Neural progenitor cell (in vitro differentiated cells): ENCODE measurements around the gene PPP1CB. TPM values are rescaled to one million over a fixed set of nuclear protein-coding genes. Genes with fewer than 3 reads are reported as not detected.

Experiments used
- DNase-seq: peaks from one replicate; pipeline ENCODE4 v3.0.0-alpha.2; 2016; ENCODE audit warnings: low spot score
- H2AFZ ChIP-seq: fragments of 200-600 bp; sonication (generic); replicated peaks from 2 replicates; pipeline ENCODE4 v1.6.1; 2016; ENCODE audit warnings: antibody characterized with exemption
- H3F3A ChIP-seq: fragments of 200-600 bp; sonication (generic); 2 replicates; pipeline ENCODE4 v1.6.1; 2016; ENCODE audit warnings: antibody characterized with exemption, low read depth
- H3K27ac ChIP-seq: fragments of 200-600 bp; sonication (generic); 2 replicates; pipeline ENCODE4 v1.5.1; 2016; ENCODE audit warnings: mild to moderate bottlenecking
- H3K27me3 ChIP-seq: fragments of 200-600 bp; sonication (generic); 2 replicates; pipeline ENCODE4 v1.6.1; 2016; ENCODE audit warnings: mild to moderate bottlenecking, moderate library complexity
- H3K36me3 ChIP-seq: fragments of 200-600 bp; sonication (generic); 2 replicates; pipeline ENCODE4 v1.5.1; 2016
- H3K4me1 ChIP-seq: fragments of 200-600 bp; sonication (generic); 2 replicates; pipeline ENCODE4 v1.6.1; 2016; ENCODE audit warnings: mixed run types
- H3K4me2 ChIP-seq: fragments of 200-600 bp; sonication (generic); 2 replicates; pipeline ENCODE4 v1.6.1; 2016
- H3K4me3 ChIP-seq: fragments of 200-600 bp; sonication (generic); 2 replicates; pipeline ENCODE4 v1.5.1; 2016
- H3K79me2 ChIP-seq: fragments of 200-600 bp; sonication (generic); 2 replicates; pipeline ENCODE4 v1.6.1; 2016; ENCODE audit warnings: low read depth
- H3K9ac ChIP-seq: fragments of 200-600 bp; sonication (generic); 2 replicates; pipeline ENCODE4 v1.6.1; 2016
- H3K9me3 ChIP-seq: fragments of 200-600 bp; sonication (generic); 2 replicates; pipeline ENCODE4 v1.5.1; 2016; ENCODE audit warnings: low read depth
- H4K20me1 ChIP-seq: fragments of 200-600 bp; sonication (generic); 2 replicates; pipeline ENCODE4 v1.6.1; 2016; ENCODE audit warnings: low read depth
- H3K27ac Mint-ChIP-seq: 3 replicates; pipeline ENCODE4 v1.8.0; 2021; ENCODE audit warnings: mixed read lengths
- H3K27me3 Mint-ChIP-seq: 2 replicates; pipeline ENCODE4 v1.8.0; 2022; ENCODE audit warnings: low read depth, mild to moderate bottlenecking, inconsistent platforms, moderate library complexity, mixed read lengths; ENCODE audit not compliant: insufficient read depth
- H3K36me3 Mint-ChIP-seq: 3 replicates; pipeline ENCODE4 v1.8.0; 2021; ENCODE audit warnings: mixed read lengths
- H3K4me1 Mint-ChIP-seq: 3 replicates; pipeline ENCODE4 v1.8.0; 2021; ENCODE audit warnings: mixed read lengths
- H3K4me3 Mint-ChIP-seq: 3 replicates; pipeline ENCODE4 v1.8.0; 2021; ENCODE audit warnings: mild to moderate bottlenecking, moderate library complexity, mixed read lengths
- H3K9me3 Mint-ChIP-seq: 3 replicates; pipeline ENCODE4 v1.8.0; 2020; ENCODE audit warnings: mixed read lengths
- CTCF ChIP-seq: fragments of 200-600 bp; sonication (generic); IDR thresholded peaks from 2 replicates; pipeline ENCODE4 v1.5.1; 2017; ENCODE audit warnings: antibody characterized with exemption, mild to moderate bottlenecking
- EZH2 ChIP-seq: fragments of 200-600 bp; sonication (generic); IDR thresholded peaks from 2 replicates; pipeline ENCODE4 v1.6.1; 2017; ENCODE audit warnings: antibody characterized with exemption, mild to moderate bottlenecking, moderate library complexity
- EZH2phosphoT487 ChIP-seq: fragments of 200-600 bp; sonication (generic); IDR thresholded peaks from 2 replicates; pipeline ENCODE4 v1.6.1; 2017; ENCODE audit warnings: antibody characterized with exemption
- total RNA-seq: library from RNA; depleted of rRNA; stranded (reverse); fragments of >200 nt; gene quantifications from 2 replicates; pipeline ENCODE4 v1.2.3, GENCODE V29; 2015; ENCODE audit warnings: low replicate concordance

Gene PPP1CB
- total RNA-seq, 1 donor from 2014 or later, result 244 TPM

- no peaks in the 10 kb centered on the region for H3F3A ChIP-seq
- Mint-ChIP-seq H3K9me3 (peaks cover 14% of the 10 kb centered on the region), H3K36me3 (no peaks in the 10 kb centered on the region), H3K4me3 (no peak overlapping the region), H3K27ac (no peak overlapping the region), H3K27me3 (peaks cover 6% of the 10 kb centered on the region), H3K4me1 (peaks cover 3% of the 10 kb centered on the region)
- no peak for DNase-seq
- no peaks in the 10 kb centered on the region for H3K9me3 ChIP-seq
- no peak overlapping the region for H3K27ac ChIP-seq
- no peaks in the 10 kb centered on the region for H3K79me2 ChIP-seq
- no peak overlapping the region for H3K9ac ChIP-seq
- no peak overlapping the region for H3K4me3 ChIP-seq
- H3K4me2 ChIP-seq, result no peak overlapping the region
- H3K27me3 ChIP-seq, result no peaks in the 10 kb centered on the region
- no peak overlapping the region for H2AFZ ChIP-seq
- H3K36me3 ChIP-seq, result no peaks in the 10 kb centered on the region
- no peaks in the 10 kb centered on the region for H4K20me1 ChIP-seq
- no peaks in the 10 kb centered on the region for H3K4me1 ChIP-seq
- TF ChIP-seq EZH2 (no peak), EZH2phosphoT487 (no peak), CTCF (no peak)
Observed at GRCh38 chr2:28709101-28709500, 42.5 kb upstream of the PPP1CB start.

GRCh38 chr2:28710545-28710944 lies 41.1 kb upstream of the PPP1CB start:
- no peaks in the 10 kb centered on the region for H3K4me1 ChIP-seq
- H3K4me3 Mint-ChIP-seq, result no peak overlapping the region

GRCh38 chr2:28713577-28714298 lies 37.9 kb upstream of the PPP1CB start:
- Histone ChIP-seq H3K27me3 (no peaks in the 10 kb centered on the region), H3K4me3 (no peak overlapping the region), H2AFZ (no peak overlapping the region), H3K36me3 (no peaks in the 10 kb centered on the region), H3K79me2 (no peaks in the 10 kb centered on the region), H3F3A (no peaks in the 10 kb centered on the region), H3K4me1 (peaks cover 5% of the 10 kb centered on the region), H3K9me3 (no peaks in the 10 kb centered on the region), H3K9ac (no peak overlapping the region), H4K20me1 (no peaks in the 10 kb centered on the region), H3K27ac (no peak overlapping the region), H3K4me2 (no peak overlapping the region)
- no peaks in the 10 kb centered on the region for H3K9me3 Mint-ChIP-seq
- H3K4me3 Mint-ChIP-seq, result no peak overlapping the region
- no peaks in the 10 kb centered on the region for H3K36me3 Mint-ChIP-seq
- TF ChIP-seq EZH2phosphoT487 (no peak), CTCF (no peak), EZH2 (no peak)
- no peak overlapping the region for H3K27ac Mint-ChIP-seq
- no peaks in the 10 kb centered on the region for H3K27me3 Mint-ChIP-seq
- H3K4me1 Mint-ChIP-seq, result peaks cover 24% of the 10 kb centered on the region
- no peak for DNase-seq

More at GRCh38 chr2:28710545-28710944, 41.1 kb upstream of the PPP1CB start:
- H2AFZ ChIP-seq, result no peak overlapping the region
- H3K4me3 ChIP-seq, result no peak overlapping the region
- no peaks in the 10 kb centered on the region for H3F3A ChIP-seq
- no peaks in the 10 kb centered on the region for H3K27me3 ChIP-seq
- Mint-ChIP-seq H3K27ac (no peak overlapping the region), H3K4me1 (peaks cover 6% of the 10 kb centered on the region), H3K27me3 (peaks cover 6% of the 10 kb centered on the region), H3K36me3 (no peaks in the 10 kb centered on the region), H3K9me3 (peaks cover 7% of the 10 kb centered on the region)
- DNase-seq, result no peak
- no peaks in the 10 kb centered on the region for H3K36me3 ChIP-seq
- TF ChIP-seq EZH2phosphoT487 (no peak), EZH2 (no peak), CTCF (no peak)
- H4K20me1 ChIP-seq, result no peaks in the 10 kb centered on the region
- no peaks in the 10 kb centered on the region for H3K9me3 ChIP-seq
- no peaks in the 10 kb centered on the region for H3K79me2 ChIP-seq
- no peak overlapping the region for H3K4me2 ChIP-seq
- no peak overlapping the region for H3K9ac ChIP-seq
- no peak overlapping the region for H3K27ac ChIP-seq
